GM19351 (cell line): Measurements from ENCODE around the gene XYLT1.

Source experiments
- ATAC-seq: cut with Tn5 transposase; IDR thresholded peaks from one replicate; pipeline ENCODE4 v1.9.1; 2021; ENCODE audit warnings: mild to moderate bottlenecking, moderate library complexity; ENCODE audit not compliant: unreplicated experiment

XYLT1 gene

GRCh38 chr16:17168181-17168580 is 302.6 kb downstream of the XYLT1 start:
- no peak for ATAC-seq

- no peak for ATAC-seq
Measured at GRCh38 chr16:17166095-17166494, 304.7 kb downstream of the XYLT1 start.

- no peak for ATAC-seq
Measured at GRCh38 chr16:17162560-17162959, 308.2 kb downstream of the XYLT1 start.

GRCh38 chr16:17160920-17161431 is 309.8 kb downstream of the XYLT1 start:
- no peak for ATAC-seq

- no peak for ATAC-seq
Measured at GRCh38 chr16:17160285-17160853, 310.4 kb downstream of the XYLT1 start.

GRCh38 chr16:17159617-17160016 is 311.1 kb downstream of the XYLT1 start:
- no peak for ATAC-seq

GRCh38 chr16:17155936-17156335 is 314.8 kb downstream of the XYLT1 start:
- ATAC-seq, result no peak

GRCh38 chr16:17155485-17155884 is 315.3 kb downstream of the XYLT1 start:
- no peak for ATAC-seq

GRCh38 chr16:17154981-17155380 is 315.8 kb downstream of the XYLT1 start:
- ATAC-seq, result peak; percentile 62

GRCh38 chr16:17152311-17152710 is 318.4 kb downstream of the XYLT1 start:
- ATAC-seq, result no peak

- no peak for ATAC-seq
Measured at GRCh38 chr16:17151335-17151734, 319.4 kb downstream of the XYLT1 start.

- no peak for ATAC-seq
Measured at GRCh38 chr16:17149904-17150483, 320.8 kb downstream of the XYLT1 start.

GRCh38 chr16:17147942-17148341 is 322.8 kb downstream of the XYLT1 start:
- no peak for ATAC-seq

GRCh38 chr16:17145029-17145428 is 325.7 kb downstream of the XYLT1 start:
- no peak for ATAC-seq

- ATAC-seq, result no peak
Measured at GRCh38 chr16:17144431-17144830, 326.3 kb downstream of the XYLT1 start.

- ATAC-seq, result no peak
Measured at GRCh38 chr16:17143546-17144419, 327.0 kb downstream of the XYLT1 start.

GRCh38 chr16:17138801-17139200 is 332.0 kb downstream of the XYLT1 start:
- no peak for ATAC-seq

GRCh38 chr16:17135439-17135838 is 335.3 kb downstream of the XYLT1 start:
- no peak for ATAC-seq

- peak; percentile 91 for ATAC-seq
Measured at GRCh38 chr16:17134586-17134985, 336.2 kb downstream of the XYLT1 start.

GRCh38 chr16:17133851-17134250 is 336.9 kb downstream of the XYLT1 start:
- no peak for ATAC-seq

- ATAC-seq, result no peak
Measured at GRCh38 chr16:17131351-17131750, 339.4 kb downstream of the XYLT1 start.

GRCh38 chr16:17130733-17131132 is 340.0 kb downstream of the XYLT1 start:
- no peak for ATAC-seq
